IMR-90 (cell line): ENCODE measurements around the gene KDM6A. TPM values are rescaled to one million over a fixed set of nuclear protein-coding genes. Genes with fewer than 3 reads are reported as not detected.

Source experiments
- ATAC-seq: fragments of 200-7000 bp; cut with Tn5 transposase; 2 replicates; pipeline ENCODE4 v1.9.1; 2020; ENCODE audit warnings: low read depth, mild to moderate bottlenecking, moderate library complexity
- BruUV-seq: library from RNA; stranded (reverse); fragments of 400-500 nt; replicated peaks from 2 replicates; lab custom pipeline; 2021; lab: Mats Ljungman, UMichigan
- CTCF ChIA-PET: fragments of 300-600 bp; formaldehyde crosslinking; extraction: SDS; loops from one replicate; lab custom pipeline; 2021; ENCODE audit warnings: antibody characterized with exemption; lab: Yijun Ruan, JAX
- POLR2A ChIA-PET: fragments of 300-600 bp; sonication (Branson Sonifier 250); formaldehyde crosslinking; loops from one replicate; lab custom pipeline; 2022; ENCODE audit warnings: antibody characterized with exemption; ENCODE audit not compliant: unreplicated experiment; lab: Charles Lee
- DNase-seq: peaks from one replicate; pipeline ENCODE4 v3.0.0; 2013
- H2AFZ ChIP-seq: replicated peaks from 2 replicates; pipeline ENCODE3; 2013; ENCODE audit warnings: low read length, mild to moderate bottlenecking; ENCODE audit not compliant: poor library complexity
- H2AK5ac ChIP-seq: 2 replicates; pipeline ENCODE4 v1.6.1; 2013; ENCODE audit warnings: low read depth, low read length, inconsistent platforms
- H2AK9ac ChIP-seq: replicated peaks from 2 replicates; pipeline ENCODE3; 2013; ENCODE audit warnings: mild to moderate bottlenecking, low read depth, low read length, moderate library complexity; ENCODE audit not compliant: poor library complexity
- H2BK120ac ChIP-seq: 2 replicates; pipeline ENCODE4 v1.6.1; 2013; ENCODE audit warnings: low read depth, low read length, inconsistent platforms
- H2BK15ac ChIP-seq: 3 replicates; pipeline ENCODE4 v1.6.1; 2013; ENCODE audit warnings: low read depth, low read length, inconsistent platforms
- H2BK20ac ChIP-seq: 2 replicates; pipeline ENCODE4 v1.6.1; 2013; ENCODE audit warnings: low read depth, mild to moderate bottlenecking, inconsistent platforms, low read length, moderate library complexity
- H2BK5ac ChIP-seq: 2 replicates; pipeline ENCODE4 v1.6.1; 2013; ENCODE audit warnings: mild to moderate bottlenecking, low read depth, low read length, inconsistent platforms; ENCODE audit not compliant: poor library complexity, severe bottlenecking
- H3K14ac ChIP-seq: replicated peaks from 2 replicates; pipeline ENCODE4 v1.6.1; 2013; ENCODE audit warnings: low read depth, low read length, inconsistent platforms
- H3K18ac ChIP-seq: 2 replicates; pipeline ENCODE4 v1.6.1; 2013; ENCODE audit warnings: low read depth, low read length, control low read depth
- H3K23ac ChIP-seq: 2 replicates; pipeline ENCODE4 v1.6.1; 2013; ENCODE audit warnings: low read depth, low read length, inconsistent platforms
- H3K27ac ChIP-seq: 2 replicates; pipeline ENCODE4 v1.5.1; 2013; ENCODE audit warnings: mild to moderate bottlenecking, control low read depth, low read length; ENCODE audit not compliant: insufficient read depth
- H3K27me3 ChIP-seq: 2 replicates; pipeline ENCODE4 v1.6.1; 2013; ENCODE audit warnings: low read length; ENCODE audit not compliant: control insufficient read depth, insufficient read depth
- H3K36me3 ChIP-seq: 2 replicates; pipeline ENCODE4 v1.6.1; 2013; ENCODE audit warnings: low read length, mixed read lengths; ENCODE audit not compliant: control insufficient read depth, insufficient read depth
- H3K4ac ChIP-seq: 2 replicates; pipeline ENCODE4 v1.6.1; 2013; ENCODE audit warnings: low read depth, low read length, inconsistent platforms
- H3K4me1 ChIP-seq: 2 replicates; pipeline ENCODE4 v1.6.1; 2013; ENCODE audit warnings: low read length, mixed read lengths; ENCODE audit not compliant: control insufficient read depth, insufficient read depth
- H3K4me2 ChIP-seq: 2 replicates; pipeline ENCODE4 v1.6.1; 2013; ENCODE audit warnings: low read depth, mild to moderate bottlenecking, control low read depth, low read length, moderate library complexity
- H3K4me3 ChIP-seq: 2 replicates; pipeline ENCODE4 v1.5.1; 2013; ENCODE audit warnings: low read depth, mild to moderate bottlenecking, control low read depth, low read length, moderate library complexity; ENCODE audit not compliant: insufficient read depth
- H3K56ac ChIP-seq: 2 replicates; pipeline ENCODE4 v1.6.1; 2013; ENCODE audit warnings: low read length, inconsistent platforms; ENCODE audit not compliant: insufficient read depth; ENCODE audit errors: extremely low read depth
- H3K79me1 ChIP-seq, 2 experiments: 2 replicates each; pipeline ENCODE4 v1.6.1; 2013; ENCODE audit warnings: low read length in 2 of 2, inconsistent platforms in 1 of 2, low read depth in 1 of 2
- H3K9ac ChIP-seq: 2 replicates; pipeline ENCODE4 v1.6.1; 2013; ENCODE audit warnings: low read depth, low read length, control low read depth
- H3K9me1 ChIP-seq: 2 replicates; pipeline ENCODE4 v1.6.1; 2013; ENCODE audit warnings: low read length, inconsistent platforms; ENCODE audit not compliant: insufficient read depth
- H3K9me3 ChIP-seq: 2 replicates; pipeline ENCODE4 v1.6.1; 2013; ENCODE audit warnings: low read length; ENCODE audit not compliant: control insufficient read depth, insufficient read depth
- H4K20me1 ChIP-seq: 2 replicates; pipeline ENCODE4 v1.6.1; 2013; ENCODE audit warnings: low read length, inconsistent platforms; ENCODE audit not compliant: insufficient read depth
- H4K5ac ChIP-seq: 2 replicates; pipeline ENCODE4 v1.6.1; 2013; ENCODE audit warnings: mild to moderate bottlenecking, low read depth, low read length, control low read depth
- H4K8ac ChIP-seq, 2 experiments: 2 replicates each; pipeline ENCODE4 v1.6.1; 2013; ENCODE audit warnings: low read depth in 2 of 2, low read length in 2 of 2, control low read depth in 1 of 2, inconsistent platforms in 1 of 2
- H4K91ac ChIP-seq: 2 replicates; pipeline ENCODE4 v1.6.1; 2013; ENCODE audit warnings: low read depth, low read length, inconsistent platforms; ENCODE audit not compliant: insufficient read depth
- BHLHE40 ChIP-seq: fragments of 150-350 bp; IDR thresholded peaks from 2 replicates; pipeline ENCODE4 v1.6.1; 2016; ENCODE audit warnings: mild to moderate bottlenecking, low read depth, low read length
- CEBPB ChIP-seq: IDR thresholded peaks from 2 replicates; pipeline ENCODE4 v1.6.1; 2012; ENCODE audit warnings: low read depth, low read length, improper control_type of control experiment
- CHD1 ChIP-seq: IDR thresholded peaks from 2 replicates; pipeline ENCODE4 v1.6.1; 2012; ENCODE audit warnings: low read depth, low read length, improper control_type of control experiment
- FOS ChIP-seq: fragments of 150-350 bp; IDR thresholded peaks from 2 replicates; pipeline ENCODE4 v1.6.1; 2016; ENCODE audit warnings: low read depth, low read length
- MAFK ChIP-seq: IDR thresholded peaks from 2 replicates; pipeline ENCODE4 v1.6.1; 2012; ENCODE audit warnings: low read depth, low read length, improper control_type of control experiment
- MAZ ChIP-seq: IDR thresholded peaks from 2 replicates; pipeline ENCODE4 v1.6.1; 2012; ENCODE audit warnings: low read depth, mild to moderate bottlenecking, low read length, improper control_type of control experiment, moderate library complexity, borderline replicate concordance
- MXI1 ChIP-seq: IDR thresholded peaks from 2 replicates; pipeline ENCODE4 v1.6.1; 2012; ENCODE audit warnings: low read depth, mild to moderate bottlenecking, low read length, moderate library complexity, borderline replicate concordance
- NFE2L2 ChIP-seq: fragments of 150-350 bp; IDR thresholded peaks from 2 replicates; pipeline ENCODE4 v1.6.1; 2016; ENCODE audit warnings: low read depth, mild to moderate bottlenecking, low read length
- POLR2A ChIP-seq: IDR thresholded peaks from 2 replicates; pipeline ENCODE4 v1.6.1; 2012; ENCODE audit warnings: mild to moderate bottlenecking, low read depth, low read length
- RAD21 ChIP-seq: IDR thresholded peaks from 2 replicates; pipeline ENCODE4 v1.6.1; 2012; ENCODE audit warnings: low read length, improper control_type of control experiment
- RCOR1 ChIP-seq: IDR thresholded peaks from 2 replicates; pipeline ENCODE4 v1.6.1; 2012; ENCODE audit warnings: mild to moderate bottlenecking, low read length, improper control_type of control experiment; ENCODE audit not compliant: insufficient replicate concordance
- RFX5 ChIP-seq: IDR thresholded peaks from 2 replicates; pipeline ENCODE4 v1.8.0; 2012; ENCODE audit warnings: low read depth, mild to moderate bottlenecking, low read length, moderate library complexity
- SMC3 ChIP-seq: fragments of 150-350 bp; IDR thresholded peaks from 2 replicates; pipeline ENCODE4 v1.6.1; 2016; ENCODE audit warnings: low read depth, mild to moderate bottlenecking, antibody characterized with exemption, low read length, moderate library complexity
- WGBS, 2 experiments: methylation state at CpG; one replicate each; pipeline versions ENCODE4 v1.1.5 to v1.1.7; 2013; ENCODE audit warnings: missing lambda C conversion rate in 2 of 2; ENCODE audit not compliant: insufficient read length in 1 of 2; ENCODE audit errors: extremely low coverage in 2 of 2; 5-methylcytosine and 5-hydroxymethylcytosine counted together
- dilution Hi-C: fragments of 300-500 bp; cut with HindIII; formaldehyde crosslinking; loops from one replicate; pipeline ENCODE4 v1.14.3; 2018; ENCODE audit warnings: low sequenced_read_pairs; ENCODE audit not compliant: unreplicated experiment
- in situ Hi-C: fragments of 300-500 bp; cut with MboI; formaldehyde crosslinking; loops from 3 replicates; pipeline ENCODE4 v1.14.3; 2019; ENCODE audit warnings: low sequenced_read_pairs, inconsistent platforms, mixed read lengths
- intact Hi-C: fragments of 100-400 bp; cut with micrococcal nuclease; formaldehyde crosslinking; loops from 2 replicates; pipeline ENCODE4 v1.10.0; 2022
- polyA plus RNA-seq, 3 experiments: library from polyadenylated mRNA; depleted of rRNA; stranded (reverse); fragments of >200 nt; gene quantifications; 2 replicates each; pipeline ENCODE4 v1.2.3, GENCODE V29; 2012; ENCODE audit warnings: low replicate concordance in 1 of 3
- total RNA-seq: library from RNA; depleted of rRNA; stranded (reverse); fragments of >200 nt; gene quantifications from 2 replicates; pipeline ENCODE4 v1.2.3, GENCODE V29; 2012
- TF ChIP-seq, protein P1 (sequence below): fragments of 150-350 bp; IDR thresholded peaks from 2 replicates; pipeline ENCODE4 v1.6.1; 2016; ENCODE audit warnings: low read depth, mild to moderate bottlenecking, low read length, moderate library complexity, borderline replicate concordance
- TF ChIP-seq, protein P2 (sequence below): conservative IDR thresholded peaks from 2 replicates; pipeline ENCODE4 v1.5.1; 2012; ENCODE audit warnings: mild to moderate bottlenecking, low read depth, low read length, improper control_type of control experiment

Gene KDM6A
- total and polyA plus RNA-seq, 2 of the 4 experiments (the other 2 are of a cell fraction): 11.7 to 24.9 TPM

DNA sequence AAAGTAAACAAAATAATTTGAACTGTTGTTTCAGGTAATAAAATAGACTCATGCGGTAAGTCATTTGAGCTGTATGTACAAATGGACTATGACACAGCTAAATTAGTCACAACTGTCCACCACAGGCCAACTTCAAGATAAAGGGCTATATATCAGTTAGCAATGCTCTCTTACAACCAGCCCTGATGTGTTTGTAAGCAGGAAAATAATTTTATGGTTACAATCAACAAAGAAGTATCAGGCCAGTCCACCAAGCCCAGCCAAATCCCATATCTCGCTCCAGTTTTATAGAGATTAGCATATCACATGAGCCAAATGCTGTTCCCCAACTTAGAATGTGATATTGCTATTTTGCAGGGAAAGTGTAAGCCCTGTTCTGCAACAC is 29.7 kb upstream of the KDM6A start:
- Histone ChIP-seq H3K9ac (no peak overlapping the region), H2BK15ac (no peak overlapping the region), H3K9me1 (no peaks in the 10 kb centered on the region), H3K79me1 (no peaks in the 10 kb centered on the region), H3K4me1 (no peaks in the 10 kb centered on the region), H4K5ac (no peak overlapping the region), H2AK9ac (no peak overlapping the region), H2BK5ac (no peak overlapping the region), H3K56ac (no peak overlapping the region), H2AFZ (no peak overlapping the region), H3K23ac (no peak overlapping the region), H3K4me3 (no peak overlapping the region), H2AK5ac (no peak overlapping the region), H3K9me3 (no peaks in the 10 kb centered on the region), H3K14ac (no peak overlapping the region), H4K8ac (no peak overlapping the region), H4K20me1 (no peaks in the 10 kb centered on the region), H3K18ac (no peak overlapping the region), H3K36me3 (no peaks in the 10 kb centered on the region), H2BK20ac (no peak overlapping the region), H2BK120ac (no peak overlapping the region), H3K4ac (no peak overlapping the region), H4K91ac (no peak overlapping the region), H3K4me2 (no peak overlapping the region), H3K27ac (no peak overlapping the region), H3K27me3 (no peaks in the 10 kb centered on the region; the same call in 1 of the 2 replicates)
- in situ Hi-C loops: no loop called here
- ChIA-PET CTCF (no interaction called here), POLR2A (no interaction called here)
- no CpG with 5 or more reads among the region's 2 CpGs for WGBS, 2 experiments
- dilution Hi-C loops: no loop called here
- TF ChIP-seq MAFK: no peak
- TF ChIP-seq CEBPB: no peak
- TF ChIP-seq BHLHE40: no peak
- TF ChIP-seq POLR2A: no peak
- TF ChIP-seq RFX5: no peak
- TF ChIP-seq RAD21: no peak
- no peak for TF ChIP-seq RCOR1
- no peak for TF ChIP-seq SMC3
- no peak for TF ChIP-seq MXI1
- TF ChIP-seq, protein P1, sequence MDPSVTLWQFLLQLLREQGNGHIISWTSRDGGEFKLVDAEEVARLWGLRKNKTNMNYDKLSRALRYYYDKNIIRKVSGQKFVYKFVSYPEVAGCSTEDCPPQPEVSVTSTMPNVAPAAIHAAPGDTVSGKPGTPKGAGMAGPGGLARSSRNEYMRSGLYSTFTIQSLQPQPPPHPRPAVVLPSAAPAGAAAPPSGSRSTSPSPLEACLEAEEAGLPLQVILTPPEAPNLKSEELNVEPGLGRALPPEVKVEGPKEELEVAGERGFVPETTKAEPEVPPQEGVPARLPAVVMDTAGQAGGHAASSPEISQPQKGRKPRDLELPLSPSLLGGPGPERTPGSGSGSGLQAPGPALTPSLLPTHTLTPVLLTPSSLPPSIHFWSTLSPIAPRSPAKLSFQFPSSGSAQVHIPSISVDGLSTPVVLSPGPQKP: no peak
- TF ChIP-seq, protein P2, sequence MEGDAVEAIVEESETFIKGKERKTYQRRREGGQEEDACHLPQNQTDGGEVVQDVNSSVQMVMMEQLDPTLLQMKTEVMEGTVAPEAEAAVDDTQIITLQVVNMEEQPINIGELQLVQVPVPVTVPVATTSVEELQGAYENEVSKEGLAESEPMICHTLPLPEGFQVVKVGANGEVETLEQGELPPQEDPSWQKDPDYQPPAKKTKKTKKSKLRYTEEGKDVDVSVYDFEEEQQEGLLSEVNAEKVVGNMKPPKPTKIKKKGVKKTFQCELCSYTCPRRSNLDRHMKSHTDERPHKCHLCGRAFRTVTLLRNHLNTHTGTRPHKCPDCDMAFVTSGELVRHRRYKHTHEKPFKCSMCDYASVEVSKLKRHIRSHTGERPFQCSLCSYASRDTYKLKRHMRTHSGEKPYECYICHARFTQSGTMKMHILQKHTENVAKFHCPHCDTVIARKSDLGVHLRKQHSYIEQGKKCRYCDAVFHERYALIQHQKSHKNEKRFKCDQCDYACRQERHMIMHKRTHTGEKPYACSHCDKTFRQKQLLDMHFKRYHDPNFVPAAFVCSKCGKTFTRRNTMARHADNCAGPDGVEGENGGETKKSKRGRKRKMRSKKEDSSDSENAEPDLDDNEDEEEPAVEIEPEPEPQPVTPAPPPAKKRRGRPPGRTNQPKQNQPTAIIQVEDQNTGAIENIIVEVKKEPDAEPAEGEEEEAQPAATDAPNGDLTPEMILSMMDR: no peak
- no peak for TF ChIP-seq FOS
- no peak for TF ChIP-seq CHD1
- no peak for TF ChIP-seq MAZ
- no peak for TF ChIP-seq NFE2L2
- ATAC-seq: no peak
- no peak for DNase-seq
- no TSS peak for BruUV-seq
- intact Hi-C loops: no loop called here
